A549 (cell line): ENCODE measurements around the gene TMCO4.

Source experiments
- CTCF ChIP-seq: fragments of >200 bp; sonication (Bioruptor Twin); formaldehyde crosslinking; IDR thresholded peaks from 3 replicates; pipeline ENCODE4 v1.5.1; 2016
- HES2 ChIP-seq: fragments of >200 bp; sonication (Bioruptor Twin); formaldehyde crosslinking; IDR thresholded peaks from 2 replicates; pipeline ENCODE4 v1.6.1; 2016
- KDM1A ChIP-seq: fragments of 200-600 bp; sonication (generic); IDR thresholded peaks from 2 replicates; pipeline ENCODE4 v1.6.1; 2016; ENCODE audit warnings: low read depth, mild to moderate bottlenecking
- MAFK ChIP-seq: fragments of 450-650 bp; IDR thresholded peaks from 2 replicates; pipeline ENCODE4 v1.6.1; 2014; ENCODE audit not compliant: partially characterized antibody
- MAX ChIP-seq: IDR thresholded peaks from 2 replicates; pipeline ENCODE4 v1.6.1; 2012
- POLR2A ChIP-seq: IDR thresholded peaks from 2 replicates; pipeline ENCODE4 v1.6.1; 2012; ENCODE audit warnings: mild to moderate bottlenecking, low read length
- TP53 ChIP-seq: fragments of 250-450 bp; sonication (Bioruptor Pico); IDR thresholded peaks from 2 replicates; pipeline ENCODE4 v1.5.0; 2021; ENCODE audit warnings: mild to moderate bottlenecking, moderate library complexity
- USF2 ChIP-seq: fragments of 450-650 bp; IDR thresholded peaks from 2 replicates; pipeline ENCODE4 v1.6.1; 2014; ENCODE audit warnings: antibody characterized with exemption
- ZFP36 ChIP-seq: fragments of 450-650 bp; IDR thresholded peaks from 2 replicates; pipeline ENCODE4 v1.6.1; 2014; ENCODE audit warnings: borderline replicate concordance; ENCODE audit not compliant: partially characterized antibody

- TF ChIP-seq USF2 = no peak
- TF ChIP-seq MAFK = no peak
- TF ChIP-seq TP53 (CRISPR knock-in tag) = no peak
- TF ChIP-seq MAX = no peak
- TF ChIP-seq KDM1A = no peak
- TF ChIP-seq CTCF = no peak
- no peak for TF ChIP-seq POLR2A
- TF ChIP-seq HES2 = no peak
- TF ChIP-seq ZFP36 = peak; percentile 45
Observed at GRCh38 chr1:19689085-19689757, 110.5 kb downstream of the TMCO4 start.
